Suprapubic skin (tissue), 3 donors: ENCODE results near the gene SERTAD1.

ENCODE experiments used
- CTCF ChIP-seq, 2 donors: fragments of 200-600 bp in 1 of 2; fragments of 450-650 bp in 1 of 2; sonication (generic) in 1 of 2; IDR thresholded peaks; one replicate each; pipeline ENCODE4 v1.5.1; 2016 to 2019; ENCODE audit warnings: antibody characterized with exemption in 2 of 2, mild to moderate bottlenecking in 1 of 2, moderate library complexity in 1 of 2
- POLR2A ChIP-seq, 2 donors: fragments of 450-650 bp; IDR thresholded peaks; one replicate each; pipeline ENCODE4 v1.6.1; 2017; ENCODE audit warnings: antibody characterized with exemption in 2 of 2, mild to moderate bottlenecking in 2 of 2, moderate library complexity in 2 of 2

GRCh38 chr19:40422748-40423566 is 2.8 kb downstream of the SERTAD1 start:
- TF ChIP-seq CTCF (IDR thresholded peaks at IDR 0.05) (no peak), POLR2A (IDR thresholded peaks at IDR 0.05) (no peak)
